Smooth muscle cell of the brain vasculature (primary cell): ENCODE data around the gene TBC1D23.
"Not testable (repeated sequence)": the region's sequence is repeated elsewhere in the genome, so short reads cannot be mapped to it uniquely, and the experiment has no call there.

Experiments used
- DNase-seq: peaks from one replicate; pipeline ENCODE4 v3.0.0-alpha.2; 2012; ENCODE audit warnings: low read depth, low spot score

Gene TBC1D23

GRCh38 chr3:100299016-100299415 is 38.2 kb downstream of the TBC1D23 start:
- no peak for DNase-seq

- DNase-seq, result no peak
These were observed 45.9 kb downstream of the TBC1D23 start for GRCh38 chr3:100306695-100307094.

- no peak for DNase-seq
These were observed 49.7 kb downstream of the TBC1D23 start for GRCh38 chr3:100310355-100310965.

- no peak for DNase-seq
These were observed 50.2 kb downstream of the TBC1D23 start for GRCh38 chr3:100311011-100311410.

- peak; percentile 23 for DNase-seq
These were observed 55.9 kb downstream of the TBC1D23 start for GRCh38 chr3:100316641-100317069.

- no peak for DNase-seq
These were observed 57.1 kb downstream of the TBC1D23 start for GRCh38 chr3:100317912-100318311.

- DNase-seq, result no peak
These were observed 59.2 kb downstream of the TBC1D23 start for GRCh38 chr3:100319951-100320350.

- no peak for DNase-seq
These were observed 63.3 kb downstream of the TBC1D23 start for GRCh38 chr3:100324044-100324443.

GRCh38 chr3:100325827-100326226 is 65.0 kb downstream of the TBC1D23 start:
- DNase-seq, result no peak

- not testable (repeated sequence) for DNase-seq
These were observed 66.6 kb downstream of the TBC1D23 start for GRCh38 chr3:100327377-100327776.

GRCh38 chr3:100329800-100330489 is 69.2 kb downstream of the TBC1D23 start:
- DNase-seq, result no peak

GRCh38 chr3:100330651-100331050 is 69.9 kb downstream of the TBC1D23 start:
- DNase-seq, result no peak

GRCh38 chr3:100331660-100332059 is 70.9 kb downstream of the TBC1D23 start:
- DNase-seq, result no peak

GRCh38 chr3:100333051-100333450 is 72.3 kb downstream of the TBC1D23 start:
- DNase-seq, result no peak

GRCh38 chr3:100333970-100334487 is 73.2 kb downstream of the TBC1D23 start:
- no peak for DNase-seq

GRCh38 chr3:100334488-100335351 is 73.9 kb downstream of the TBC1D23 start, which contains the start of gene NIT2:
Gene NIT2, plus strand, starts transcription at chr3:100334757. Its CDS starts 35 bp downstream, at chr3:100334792.
- DNase-seq, result peak; percentile 63

GRCh38 chr3:100335434-100335833 is 74.6 kb downstream of the TBC1D23 start:
- no peak for DNase-seq

GRCh38 chr3:100336229-100336628 is 75.4 kb downstream of the TBC1D23 start:
- not testable (repeated sequence) for DNase-seq

GRCh38 chr3:100338911-100339310 is 78.1 kb downstream of the TBC1D23 start:
- no peak for DNase-seq

- DNase-seq, result no peak
These were observed 79.0 kb downstream of the TBC1D23 start for GRCh38 chr3:100339786-100340185.

- no peak for DNase-seq
These were observed 79.7 kb downstream of the TBC1D23 start for GRCh38 chr3:100340527-100340926.

GRCh38 chr3:100348727-100349126 is 87.9 kb downstream of the TBC1D23 start:
- no peak for DNase-seq
